HEK293T (cell line): ENCODE data around the gene GBP2.

Experiments used
- BHLHE40 ChIP-seq: fragments of 450-650 bp; IDR thresholded peaks from 2 replicates; pipeline ENCODE4 v1.6.1; 2016; ENCODE audit warnings: mild to moderate bottlenecking, moderate library complexity, borderline replicate concordance
- ELF4 ChIP-seq: fragments of 450-650 bp; IDR thresholded peaks from 2 replicates; pipeline ENCODE4 v1.6.1; 2017; ENCODE audit warnings: antibody characterized with exemption
- FOXA1 ChIP-seq: fragments of 450-650 bp; IDR thresholded peaks from 2 replicates; pipeline ENCODE4 v1.6.1; 2016; ENCODE audit warnings: mild to moderate bottlenecking
- FOXM1 ChIP-seq: fragments of 450-650 bp; IDR thresholded peaks from 2 replicates; pipeline ENCODE4 v1.6.1; 2017; ENCODE audit warnings: mild to moderate bottlenecking, borderline replicate concordance
- NFRKB ChIP-seq: fragments of 450-650 bp; IDR thresholded peaks from 2 replicates; pipeline ENCODE4 v1.6.1; 2016; ENCODE audit warnings: mild to moderate bottlenecking, moderate library complexity
- SP1 ChIP-seq: fragments of 450-650 bp; IDR thresholded peaks from 2 replicates; pipeline ENCODE4 v1.6.1; 2017
- TARDBP ChIP-seq: fragments of 450-650 bp; IDR thresholded peaks from 2 replicates; pipeline ENCODE4 v1.6.1; 2016

DNA sequence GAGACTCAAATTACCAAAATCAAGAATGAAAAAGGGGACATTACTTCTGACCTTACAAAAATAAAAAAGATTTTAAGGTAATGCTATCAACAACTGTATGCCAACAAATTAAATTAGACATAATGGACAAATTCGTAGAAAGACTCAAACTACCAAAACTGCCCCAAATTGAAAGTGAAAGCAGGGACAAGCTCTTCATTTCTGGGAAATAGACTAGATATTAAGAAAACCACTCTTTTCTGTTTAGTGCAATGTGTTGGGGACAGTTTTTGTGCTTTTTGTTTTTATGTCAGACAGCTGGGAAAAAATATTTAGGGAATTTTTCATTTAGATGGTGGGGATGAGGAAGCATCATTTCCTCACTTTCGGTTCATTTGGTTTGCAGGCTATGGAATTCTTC, 56.0 kb downstream of the GBP2 start:
- TF ChIP-seq NFRKB (no peak), ELF4 (no peak), TARDBP (no peak), FOXM1 (no peak), BHLHE40 (no peak), FOXA1 (no peak), SP1 (no peak)
